T-helper 2 cell treated with Interferon-gamma antibody and Interleukin-4, amounts not matched to agents 5 μg/mL and 100 μg/mL, for 36 hours (primary cell): ENCODE results near the gene SLC25A15.

ENCODE experiments used
- DNase-seq: peaks from one replicate; pipeline ENCODE4 v3.0.0; 2021; ENCODE audit warnings: low spot score
- H3K27ac Mint-ChIP-seq: one replicate; pipeline ENCODE4 v1.8.0; 2021; ENCODE audit warnings: mild to moderate bottlenecking, mixed read lengths
- H3K27me3 Mint-ChIP-seq: one replicate; pipeline ENCODE4 v1.8.0; 2021; ENCODE audit warnings: low read depth, mixed read lengths
- H3K36me3 Mint-ChIP-seq: one replicate; pipeline ENCODE4 v1.8.0; 2021; ENCODE audit warnings: low read depth, mixed read lengths
- H3K4me1 Mint-ChIP-seq: one replicate; pipeline ENCODE4 v1.8.0; 2021; ENCODE audit warnings: low read depth, mixed read lengths
- H3K4me3 Mint-ChIP-seq: one replicate; pipeline ENCODE4 v1.8.0; 2022; ENCODE audit warnings: mild to moderate bottlenecking, moderate library complexity, mixed read lengths
- H3K9me3 Mint-ChIP-seq: one replicate; pipeline ENCODE4 v1.8.0; 2021; ENCODE audit warnings: mixed read lengths

Gene SLC25A15

DNA sequence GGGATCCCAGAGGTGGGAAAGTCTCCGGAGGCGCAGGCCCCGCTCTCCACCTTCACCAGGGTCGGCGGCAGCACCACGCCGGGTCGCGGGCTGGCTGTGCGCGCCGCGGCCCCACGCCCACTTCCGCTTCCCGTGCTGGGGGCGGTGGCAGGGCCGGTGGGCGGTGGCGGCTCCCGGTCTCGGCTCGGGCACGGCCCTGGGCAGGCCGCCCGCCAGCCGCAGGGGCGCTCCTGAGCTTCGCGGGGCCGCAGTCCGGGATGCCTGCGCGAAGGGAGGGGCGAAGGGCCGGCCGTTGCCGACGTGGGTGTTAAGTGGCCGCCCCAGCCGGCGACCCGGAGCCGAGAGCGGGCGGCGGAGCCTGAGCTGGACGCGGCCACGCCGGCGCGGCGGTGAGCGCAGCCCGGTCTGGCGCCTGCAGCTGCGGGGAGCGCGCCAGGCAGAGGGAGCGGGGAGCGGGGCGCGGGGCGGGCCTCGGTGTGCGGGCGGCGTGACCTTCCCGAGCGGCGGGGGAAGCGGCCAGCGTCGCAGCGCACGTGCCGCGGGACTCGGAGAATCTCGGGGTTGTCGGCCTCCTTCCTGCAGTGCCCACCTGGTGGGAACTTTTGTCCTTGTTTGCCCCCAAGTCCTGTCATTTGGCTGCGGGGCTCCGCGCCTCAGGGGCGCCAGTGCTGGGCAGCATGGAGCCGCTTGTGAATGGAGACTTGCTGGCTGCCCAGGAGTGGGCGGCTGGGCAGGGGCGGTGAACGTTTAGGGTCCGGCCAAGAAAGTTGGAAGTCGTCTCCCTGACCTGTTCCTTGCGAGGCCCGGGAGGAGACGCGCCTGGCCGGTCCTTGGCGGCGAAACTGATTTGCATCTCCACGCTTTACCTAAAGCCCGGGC lies at the start of gene SLC25A15:
TSS of gene SLC25A15 (plus strand) at position 337 of the 879 bp plus-strand sequence. CDS start 3,616 bp downstream, outside the sequence.
- DNase-seq = peak; percentile 79
- Mint-ChIP-seq H3K4me3 (peak within 1 kb of the TSS; percentile 80), H3K4me1 (peaks cover 28% of the 10 kb centered on the region), H3K9me3 (no peaks in the 10 kb centered on the region), H3K27me3 (no peaks in the 10 kb centered on the region), H3K36me3 (peaks cover 6% of the 10 kb centered on the region), H3K27ac (peak within 1 kb of the TSS; percentile 57)

DNA sequence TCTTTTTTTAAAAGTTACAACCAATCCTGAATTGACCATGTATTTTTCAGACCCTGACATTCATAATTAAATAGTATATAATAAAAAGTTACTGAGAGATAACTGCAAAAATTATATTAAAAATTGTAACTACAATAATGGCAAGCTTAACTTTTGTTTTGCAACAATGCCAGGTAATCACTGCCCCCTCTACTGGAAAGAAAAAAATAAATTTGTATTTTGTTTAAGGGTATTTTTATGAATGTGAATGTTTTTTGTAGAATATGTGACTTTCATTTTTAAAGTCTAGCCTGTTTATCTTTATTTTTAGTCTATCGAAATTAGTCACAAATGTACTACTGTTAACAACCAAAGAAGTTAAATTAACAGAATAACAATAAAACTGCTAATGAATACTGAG lies 40.1 kb upstream of the SLC25A15 start:
- Mint-ChIP-seq H3K4me1 (no peaks in the 10 kb centered on the region), H3K27ac (no peak overlapping the region), H3K4me3 (no peak overlapping the region), H3K36me3 (peaks cover 18% of the 10 kb centered on the region), H3K9me3 (no peaks in the 10 kb centered on the region), H3K27me3 (no peaks in the 10 kb centered on the region)
- DNase-seq = no peak

DNA sequence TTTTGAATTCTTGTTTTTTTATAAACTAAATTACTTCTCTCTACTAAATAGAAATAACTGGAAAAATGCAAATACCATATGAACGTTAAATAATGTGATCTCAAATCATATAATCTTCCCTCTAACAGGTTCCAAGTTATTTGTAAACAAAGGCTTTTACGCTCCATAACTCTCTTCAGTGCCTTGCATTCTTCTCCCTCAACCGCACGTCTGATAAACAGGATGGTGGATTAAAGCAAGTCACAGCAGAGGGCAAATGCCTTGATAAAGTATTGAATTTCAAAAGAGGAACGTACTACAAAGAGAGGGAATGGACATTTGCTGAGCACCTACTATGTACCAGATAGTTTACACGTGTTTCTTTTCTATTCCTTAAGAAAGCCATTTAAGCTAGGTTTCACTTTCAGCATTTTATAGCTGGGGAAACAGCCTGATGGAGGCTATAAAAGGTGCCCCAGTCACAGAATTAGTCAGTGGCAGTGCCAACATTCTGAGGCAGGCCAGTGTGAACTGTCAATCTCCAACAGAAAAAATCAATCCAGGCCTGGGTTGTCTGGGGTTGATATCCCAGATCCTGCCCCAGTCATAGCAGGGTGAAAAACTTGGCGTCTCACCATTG lies 34.2 kb upstream of the SLC25A15 start:
- Mint-ChIP-seq H3K36me3 (peaks cover 39% of the 10 kb centered on the region), H3K4me1 (no peaks in the 10 kb centered on the region), H3K9me3 (no peaks in the 10 kb centered on the region), H3K27me3 (no peaks in the 10 kb centered on the region), H3K27ac (no peak overlapping the region), H3K4me3 (no peak overlapping the region)
- DNase-seq = no peak

DNA sequence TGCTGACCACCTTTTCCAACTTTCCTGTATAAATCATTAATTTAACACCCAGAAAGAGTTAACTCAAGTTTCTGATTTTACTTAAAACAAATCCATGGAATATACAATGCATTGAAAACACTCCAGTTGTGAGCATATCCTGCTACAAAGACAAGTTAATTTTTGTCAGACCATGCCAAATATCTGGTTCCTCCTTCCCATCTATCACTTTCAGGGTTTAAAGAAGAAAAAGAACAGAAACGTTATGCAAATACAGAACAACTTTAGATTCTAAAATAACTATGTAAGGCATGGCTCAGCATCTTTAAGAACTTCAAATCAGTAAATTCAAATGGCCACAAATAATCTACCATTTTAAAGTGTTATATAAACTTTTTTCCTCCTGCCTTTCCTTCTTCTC lies 33.4 kb upstream of the SLC25A15 start:
- Mint-ChIP-seq H3K27me3 (no peaks in the 10 kb centered on the region), H3K36me3 (peaks cover 40% of the 10 kb centered on the region), H3K27ac (no peak overlapping the region)

DNA sequence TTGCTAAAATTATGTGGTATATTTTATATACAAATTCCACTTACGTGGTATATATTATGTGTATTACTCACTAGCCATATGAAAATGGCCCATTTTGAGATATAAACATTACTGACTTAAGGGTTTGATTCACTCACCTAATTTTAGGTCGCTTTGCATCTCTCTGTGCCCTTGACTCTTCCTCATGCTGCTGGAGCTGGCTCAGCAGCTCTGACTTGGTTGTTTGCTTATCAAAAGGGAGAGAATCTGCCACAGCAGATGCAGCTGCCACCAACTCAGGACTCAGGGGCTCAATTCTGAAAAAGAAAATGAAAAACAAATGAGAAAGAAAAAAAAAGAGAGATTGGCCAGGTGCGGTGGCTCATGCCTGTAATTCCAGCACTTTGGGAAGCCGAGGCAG lies 30.6 kb upstream of the SLC25A15 start:
- Mint-ChIP-seq H3K4me3 (no peak overlapping the region), H3K27me3 (no peaks in the 10 kb centered on the region), H3K4me1 (peaks cover 7% of the 10 kb centered on the region), H3K36me3 (peaks cover 37% of the 10 kb centered on the region), H3K27ac (no peak overlapping the region), H3K9me3 (no peaks in the 10 kb centered on the region)
- DNase-seq = no peak

More for the DNA sequence above, 33.4 kb upstream of the SLC25A15 start:
- H3K9me3 Mint-ChIP-seq = no peaks in the 10 kb centered on the region
- H3K4me1 Mint-ChIP-seq = no peaks in the 10 kb centered on the region
- H3K4me3 Mint-ChIP-seq = no peak overlapping the region
- no peak for DNase-seq

DNA sequence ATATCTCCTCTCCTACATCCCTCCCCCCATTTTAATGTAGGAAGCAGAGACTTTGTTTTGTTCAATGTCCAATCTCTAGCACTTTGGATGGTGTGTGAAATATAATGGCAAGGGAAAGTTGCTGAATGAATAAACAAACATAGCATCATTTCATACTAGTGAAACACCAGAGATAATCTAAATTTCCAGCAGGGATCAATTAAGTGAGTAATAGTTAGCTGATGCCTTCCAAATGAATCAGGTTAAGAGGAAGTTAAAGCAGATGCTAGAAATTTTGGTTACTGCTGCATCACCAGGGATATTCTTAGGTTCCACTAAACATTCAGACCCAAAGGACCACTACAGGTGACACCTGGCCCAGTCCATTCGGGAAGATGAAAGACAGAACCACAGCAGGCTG lies 26.6 kb upstream of the SLC25A15 start:
- no peak overlapping the region for H3K4me3 Mint-ChIP-seq
- H3K27me3 Mint-ChIP-seq = no peaks in the 10 kb centered on the region
- no peak for DNase-seq
- H3K9me3 Mint-ChIP-seq = no peaks in the 10 kb centered on the region
- peaks cover 33% of the 10 kb centered on the region for H3K36me3 Mint-ChIP-seq
- H3K4me1 Mint-ChIP-seq = peaks cover 24% of the 10 kb centered on the region
- no peak overlapping the region for H3K27ac Mint-ChIP-seq

DNA sequence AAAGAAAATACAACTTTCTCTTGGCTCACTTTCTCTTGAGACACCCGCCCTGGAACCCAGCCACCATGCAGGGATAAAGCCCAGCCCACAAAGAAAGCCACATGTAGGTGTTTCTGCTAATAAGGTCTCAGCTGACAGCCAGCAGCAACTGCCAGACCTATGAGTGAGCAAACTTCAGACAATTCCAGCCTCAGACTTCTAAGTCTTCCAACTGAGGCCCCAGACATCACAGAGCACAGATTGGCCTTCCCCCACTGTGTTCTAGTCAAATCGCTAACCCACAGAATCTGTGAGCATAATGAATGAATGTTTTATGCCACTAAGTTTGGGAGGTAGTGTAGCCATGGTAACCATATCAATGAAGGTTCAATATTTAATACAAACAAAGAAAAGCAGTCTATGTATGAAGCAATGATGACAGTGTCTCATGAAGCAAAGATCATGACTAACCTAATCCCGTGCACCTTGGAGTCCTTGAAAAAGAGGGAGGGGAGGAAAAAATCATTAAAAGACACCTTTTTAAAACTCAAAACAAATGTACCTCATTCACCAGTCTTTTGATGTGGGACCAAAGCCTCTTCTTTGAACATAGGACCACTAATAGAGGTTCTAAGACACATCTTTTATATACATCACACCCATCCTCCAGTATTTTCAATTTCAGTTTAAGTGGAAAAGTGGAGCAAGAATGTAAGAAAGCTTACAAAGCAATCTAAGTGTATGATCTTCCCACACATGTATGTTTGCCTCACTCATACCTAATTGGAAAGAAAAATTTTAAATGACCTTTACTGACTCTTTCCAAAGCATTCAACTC lies 24.6 kb upstream of the SLC25A15 start:
- no peaks in the 10 kb centered on the region for H3K27me3 Mint-ChIP-seq
- no peaks in the 10 kb centered on the region for H3K9me3 Mint-ChIP-seq
- H3K27ac Mint-ChIP-seq = peak overlapping the region; percentile 22
- peak; percentile 48 for DNase-seq
- H3K4me3 Mint-ChIP-seq = no peak overlapping the region
- peaks cover 34% of the 10 kb centered on the region for H3K4me1 Mint-ChIP-seq
- peaks cover 26% of the 10 kb centered on the region for H3K36me3 Mint-ChIP-seq

DNA sequence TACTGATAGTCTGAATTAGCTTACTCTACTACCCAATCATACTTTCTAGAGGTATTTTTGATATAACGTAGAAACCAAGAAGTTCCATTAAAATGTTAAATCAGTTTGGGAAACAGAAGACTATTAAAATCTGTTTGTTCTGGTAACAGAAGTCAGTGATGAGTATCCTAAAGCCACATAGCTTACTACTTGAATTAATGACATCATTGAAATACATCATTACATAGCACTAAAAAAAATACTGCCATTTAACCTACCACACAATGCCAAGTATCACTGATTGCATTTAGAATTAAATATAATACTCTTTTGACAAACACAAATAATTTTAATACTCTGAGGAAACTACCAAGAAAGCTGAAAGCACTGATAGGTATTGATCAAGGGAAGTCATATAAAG lies 23.8 kb upstream of the SLC25A15 start:
- Mint-ChIP-seq H3K4me3 (no peak overlapping the region), H3K36me3 (peaks cover 26% of the 10 kb centered on the region), H3K27ac (no peak overlapping the region), H3K9me3 (no peaks in the 10 kb centered on the region), H3K4me1 (peaks cover 39% of the 10 kb centered on the region), H3K27me3 (no peaks in the 10 kb centered on the region)
- no peak for DNase-seq

DNA sequence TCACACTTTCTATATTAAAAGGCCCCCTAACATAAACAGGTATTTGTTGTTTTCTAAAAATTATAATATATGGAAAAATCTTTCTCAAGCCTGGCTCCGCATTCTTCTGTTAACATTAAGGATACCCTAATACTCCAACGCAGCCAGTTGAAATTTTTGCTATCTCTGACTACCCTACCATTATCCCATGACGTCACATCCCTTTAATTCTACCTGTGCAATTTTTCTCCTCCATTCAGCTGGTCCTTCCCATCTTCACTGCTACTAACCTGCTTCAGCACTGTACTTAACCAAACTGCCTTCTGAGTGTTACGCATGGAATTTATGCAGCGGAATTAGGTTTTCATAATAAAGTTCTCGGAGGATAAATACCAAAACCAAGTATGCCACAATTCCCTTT lies 19.4 kb upstream of the SLC25A15 start:
- peak overlapping the region; percentile 97 for H3K27ac Mint-ChIP-seq
- H3K4me1 Mint-ChIP-seq = peaks cover 26% of the 10 kb centered on the region
- peak overlapping the region; percentile 99 for H3K4me3 Mint-ChIP-seq
- H3K9me3 Mint-ChIP-seq = no peaks in the 10 kb centered on the region
- peaks cover 10% of the 10 kb centered on the region for H3K36me3 Mint-ChIP-seq
- no peak for DNase-seq
- no peaks in the 10 kb centered on the region for H3K27me3 Mint-ChIP-seq

DNA sequence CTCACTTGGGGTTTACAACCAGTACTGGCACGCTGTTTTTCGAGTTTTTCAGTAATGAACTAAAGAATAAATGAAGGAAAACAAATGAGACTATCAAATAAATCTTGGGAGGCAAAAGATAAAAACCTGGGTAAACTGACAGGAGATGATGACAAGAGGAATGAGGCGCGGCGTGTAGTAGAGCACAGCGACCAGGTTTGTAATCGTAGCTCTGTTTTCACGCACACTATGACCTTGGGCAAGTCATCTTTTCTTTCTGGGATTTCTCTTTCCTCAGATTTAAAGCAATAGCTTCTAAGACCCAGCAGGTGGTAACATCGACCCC lies 18.8 kb upstream of the SLC25A15 start:
- peak overlapping the region; percentile 99 for H3K4me3 Mint-ChIP-seq
- peaks cover 26% of the 10 kb centered on the region for H3K4me1 Mint-ChIP-seq
- H3K27ac Mint-ChIP-seq = peak overlapping the region; percentile 97
- H3K27me3 Mint-ChIP-seq = no peaks in the 10 kb centered on the region
- H3K36me3 Mint-ChIP-seq = peaks cover 8% of the 10 kb centered on the region
- no peak for DNase-seq
- no peaks in the 10 kb centered on the region for H3K9me3 Mint-ChIP-seq

DNA sequence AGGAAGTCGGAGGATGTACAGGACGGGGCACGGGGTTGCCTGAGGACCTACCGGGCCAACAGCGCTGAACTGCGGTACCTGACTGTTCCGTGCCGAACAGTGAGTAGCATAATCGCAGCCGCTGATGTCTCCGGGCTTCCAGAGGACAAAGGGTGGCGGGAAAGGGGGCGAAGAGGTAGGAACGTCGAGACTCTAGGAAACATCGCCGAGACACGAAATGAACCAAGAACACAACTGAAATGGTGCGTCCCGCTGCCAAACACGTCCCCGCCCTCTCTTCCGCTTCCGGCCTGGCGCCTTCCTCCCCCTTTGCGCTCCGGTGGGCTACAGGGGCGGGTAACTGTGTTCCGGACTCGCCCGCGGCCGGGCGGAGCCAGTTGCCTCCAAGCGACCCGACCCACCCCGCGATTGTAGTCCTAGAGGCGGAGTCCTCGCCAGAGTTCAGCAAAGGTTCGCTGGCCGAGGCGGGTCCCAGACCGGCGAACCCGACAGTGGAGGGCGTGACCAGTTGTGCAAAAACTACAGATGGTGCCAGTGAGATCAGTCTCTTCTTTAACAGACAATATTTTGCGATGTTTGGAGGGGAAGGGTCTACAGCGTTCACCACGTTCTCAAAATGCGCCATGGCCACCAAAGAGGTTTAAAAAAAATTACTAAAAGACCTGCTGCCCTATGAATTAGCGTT lies 18.3 kb upstream of the SLC25A15 start, which contains the start of gene MRPS31:
TSS of gene MRPS31 (minus strand) at position 257 of the 685 bp plus-strand sequence. CDS start at position 203, 54 bp downstream.
- Mint-ChIP-seq H3K27me3 (no peaks in the 10 kb centered on the region), H3K4me3 (peak within 1 kb of the TSS; percentile 99), H3K9me3 (no peaks in the 10 kb centered on the region), H3K36me3 (peaks cover 8% of the 10 kb centered on the region), H3K27ac (peak within 1 kb of the TSS; percentile 97), H3K4me1 (peaks cover 26% of the 10 kb centered on the region)
- DNase-seq = peak; percentile 93

DNA sequence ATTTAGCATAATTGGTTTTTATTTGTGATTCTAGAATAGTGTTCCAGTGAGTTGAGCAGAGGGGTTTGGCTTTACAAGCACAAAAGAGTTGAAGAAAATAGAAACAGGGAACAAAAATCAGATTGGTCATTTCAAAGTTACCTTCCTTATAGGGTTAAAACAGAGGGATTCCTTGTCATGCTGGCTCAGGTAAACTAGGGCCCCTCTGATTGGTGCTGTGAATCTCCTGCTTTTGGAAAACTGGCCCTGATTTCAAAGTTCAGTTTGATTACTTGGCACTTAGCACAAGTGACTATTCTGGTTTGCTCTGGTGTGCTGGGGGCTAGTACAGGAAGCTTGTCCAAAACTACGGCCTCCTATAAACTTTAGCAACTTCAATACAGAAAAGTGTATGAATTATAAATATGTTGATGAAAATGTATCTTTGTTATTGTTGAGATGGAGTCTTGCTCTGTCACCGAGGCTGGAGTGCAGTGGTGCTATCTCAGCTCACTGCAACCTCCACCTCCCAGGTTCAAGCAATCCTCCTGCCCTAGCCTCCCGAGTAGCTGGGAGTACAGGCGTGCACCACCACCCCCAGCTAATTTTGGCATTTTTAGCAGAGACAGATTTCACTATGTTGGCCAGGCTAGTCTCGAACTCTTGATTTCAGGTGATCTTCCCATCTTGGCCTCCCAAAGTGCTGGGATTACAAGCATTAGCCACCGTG lies 16.5 kb upstream of the SLC25A15 start:
- H3K27me3 Mint-ChIP-seq = no peaks in the 10 kb centered on the region
- H3K4me1 Mint-ChIP-seq = peaks cover 40% of the 10 kb centered on the region
- H3K9me3 Mint-ChIP-seq = no peaks in the 10 kb centered on the region
- H3K36me3 Mint-ChIP-seq = peaks cover 5% of the 10 kb centered on the region
- H3K4me3 Mint-ChIP-seq = peak overlapping the region; percentile 22
- no peak overlapping the region for H3K27ac Mint-ChIP-seq
- no peak for DNase-seq

DNA sequence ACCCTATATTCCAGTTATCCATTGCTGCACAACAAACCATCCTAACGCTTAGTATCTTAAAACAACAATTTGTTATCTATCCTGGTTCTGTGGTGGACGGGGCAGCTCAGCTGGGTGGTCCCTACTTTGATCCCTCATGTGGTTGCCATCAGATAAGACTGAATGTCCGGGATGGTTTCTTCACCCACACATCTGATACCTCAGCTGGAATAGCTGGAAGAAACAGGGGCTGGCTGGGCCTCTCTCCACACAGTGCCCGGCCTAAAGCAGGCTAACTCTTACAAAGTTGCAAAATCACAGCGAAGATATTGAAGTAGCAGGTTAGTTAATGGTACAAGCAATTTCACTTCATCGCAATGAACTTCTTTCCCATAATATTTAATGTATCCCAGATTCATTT lies 14.7 kb upstream of the SLC25A15 start:
- no peak for DNase-seq
- Mint-ChIP-seq H3K36me3 (peaks cover 2% of the 10 kb centered on the region), H3K27me3 (no peaks in the 10 kb centered on the region), H3K27ac (no peak overlapping the region), H3K4me1 (peaks cover 35% of the 10 kb centered on the region), H3K4me3 (no peak overlapping the region), H3K9me3 (no peaks in the 10 kb centered on the region)
